Measurements from ENCODE around the gene VSTM1. TPM values are rescaled to one million over a fixed set of nuclear protein-coding genes. Genes with fewer than 3 reads are reported as not detected.
"Not testable (repeated sequence)": the region's sequence is repeated elsewhere in the genome, so short reads cannot be mapped to it uniquely, and the experiment has no call there.

VSTM1 gene
- total RNA-seq, 1 donor from 2014 or later, result not detected

DNA sequence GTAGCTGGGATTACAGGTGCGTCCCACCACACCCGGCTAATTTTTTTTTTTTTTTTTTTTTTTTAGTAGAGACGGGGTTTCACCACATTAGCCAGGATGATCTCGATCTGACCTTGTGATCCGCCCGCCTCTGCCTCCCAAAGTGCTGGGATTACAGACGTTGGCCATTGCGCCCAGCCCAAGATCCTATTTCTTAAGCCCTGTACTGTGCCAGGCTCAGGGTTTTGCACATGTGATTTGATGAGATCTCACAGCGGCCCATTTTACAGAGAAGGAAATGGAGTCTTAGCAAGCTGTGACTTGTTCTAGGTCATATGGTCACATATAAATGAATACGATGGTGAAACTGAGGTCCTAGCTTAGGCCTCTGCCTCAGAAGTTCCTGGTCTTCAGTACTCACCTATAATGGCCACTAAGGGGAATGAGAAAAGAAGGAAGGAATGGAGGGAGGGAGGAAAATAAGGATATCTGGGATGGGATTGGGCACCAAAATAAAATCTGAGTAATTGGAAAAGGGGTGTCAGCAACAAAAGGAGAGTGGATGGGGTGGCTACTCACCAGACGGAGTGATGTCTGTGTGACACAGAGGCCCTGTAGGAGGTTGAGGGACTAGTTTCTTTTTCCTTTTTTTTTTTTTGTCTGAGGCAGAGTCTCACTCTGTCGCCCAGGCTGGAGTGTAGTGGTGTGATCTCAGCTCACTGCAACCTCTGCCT, 35.6 kb upstream of the VSTM1 start:
- Mint-ChIP-seq H3K4me1 (ENCODE audit: low read depth) (peaks cover 3% of the 10 kb centered on the region), H3K4me3 (ENCODE audit: low read depth) (no peak overlapping the region), H3K36me3 (ENCODE audit: insufficient read depth) (no peaks in the 10 kb centered on the region), H3K27me3 (peaks cover 30% of the 10 kb centered on the region), H3K27ac (no peak overlapping the region), H3K9me3 (ENCODE audit: low read depth) (no peaks in the 10 kb centered on the region)
- no peak for DNase-seq (ENCODE audit: low spot score, unreplicated experiment)
- TF ChIP-seq, protein P1, sequence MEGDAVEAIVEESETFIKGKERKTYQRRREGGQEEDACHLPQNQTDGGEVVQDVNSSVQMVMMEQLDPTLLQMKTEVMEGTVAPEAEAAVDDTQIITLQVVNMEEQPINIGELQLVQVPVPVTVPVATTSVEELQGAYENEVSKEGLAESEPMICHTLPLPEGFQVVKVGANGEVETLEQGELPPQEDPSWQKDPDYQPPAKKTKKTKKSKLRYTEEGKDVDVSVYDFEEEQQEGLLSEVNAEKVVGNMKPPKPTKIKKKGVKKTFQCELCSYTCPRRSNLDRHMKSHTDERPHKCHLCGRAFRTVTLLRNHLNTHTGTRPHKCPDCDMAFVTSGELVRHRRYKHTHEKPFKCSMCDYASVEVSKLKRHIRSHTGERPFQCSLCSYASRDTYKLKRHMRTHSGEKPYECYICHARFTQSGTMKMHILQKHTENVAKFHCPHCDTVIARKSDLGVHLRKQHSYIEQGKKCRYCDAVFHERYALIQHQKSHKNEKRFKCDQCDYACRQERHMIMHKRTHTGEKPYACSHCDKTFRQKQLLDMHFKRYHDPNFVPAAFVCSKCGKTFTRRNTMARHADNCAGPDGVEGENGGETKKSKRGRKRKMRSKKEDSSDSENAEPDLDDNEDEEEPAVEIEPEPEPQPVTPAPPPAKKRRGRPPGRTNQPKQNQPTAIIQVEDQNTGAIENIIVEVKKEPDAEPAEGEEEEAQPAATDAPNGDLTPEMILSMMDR (IDR thresholded peaks at IDR 0.05; ENCODE audit: unreplicated experiment), result no peak

DNA sequence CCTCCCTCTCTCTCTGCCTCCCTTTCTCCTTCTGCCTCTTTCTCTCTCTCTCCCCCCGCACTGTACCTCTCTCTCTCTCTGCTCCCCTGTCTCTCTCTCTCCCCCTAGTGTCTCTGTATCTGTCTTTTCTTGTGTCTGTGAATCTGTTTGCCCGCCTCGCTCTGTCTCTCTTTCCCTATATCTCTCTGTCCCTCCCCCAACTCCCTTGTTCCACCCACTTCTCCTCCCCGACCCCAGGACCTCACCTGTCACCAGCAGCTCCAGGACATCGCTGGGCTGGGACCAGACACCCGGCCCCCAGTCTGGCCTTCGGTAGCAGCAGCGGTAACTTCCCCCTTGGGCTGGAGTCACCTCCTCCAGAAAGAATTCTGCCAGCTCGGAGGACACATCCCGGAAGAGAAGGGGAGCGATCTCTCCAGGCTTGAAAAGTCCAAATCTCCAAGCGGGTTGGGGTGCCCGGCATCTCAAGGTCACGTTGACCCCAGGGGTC, 33.0 kb upstream of the VSTM1 start:
- DNase-seq (ENCODE audit: low spot score, unreplicated experiment), result no peak
- Mint-ChIP-seq H3K27me3 (peaks cover 43% of the 10 kb centered on the region), H3K4me1 (ENCODE audit: low read depth) (no peaks in the 10 kb centered on the region), H3K27ac (no peak overlapping the region), H3K4me3 (ENCODE audit: low read depth) (no peak overlapping the region), H3K36me3 (ENCODE audit: insufficient read depth) (no peaks in the 10 kb centered on the region), H3K9me3 (ENCODE audit: low read depth) (peaks cover 3% of the 10 kb centered on the region)
- TF ChIP-seq, protein P1 (IDR thresholded peaks at IDR 0.05; ENCODE audit: unreplicated experiment), result no peak

DNA sequence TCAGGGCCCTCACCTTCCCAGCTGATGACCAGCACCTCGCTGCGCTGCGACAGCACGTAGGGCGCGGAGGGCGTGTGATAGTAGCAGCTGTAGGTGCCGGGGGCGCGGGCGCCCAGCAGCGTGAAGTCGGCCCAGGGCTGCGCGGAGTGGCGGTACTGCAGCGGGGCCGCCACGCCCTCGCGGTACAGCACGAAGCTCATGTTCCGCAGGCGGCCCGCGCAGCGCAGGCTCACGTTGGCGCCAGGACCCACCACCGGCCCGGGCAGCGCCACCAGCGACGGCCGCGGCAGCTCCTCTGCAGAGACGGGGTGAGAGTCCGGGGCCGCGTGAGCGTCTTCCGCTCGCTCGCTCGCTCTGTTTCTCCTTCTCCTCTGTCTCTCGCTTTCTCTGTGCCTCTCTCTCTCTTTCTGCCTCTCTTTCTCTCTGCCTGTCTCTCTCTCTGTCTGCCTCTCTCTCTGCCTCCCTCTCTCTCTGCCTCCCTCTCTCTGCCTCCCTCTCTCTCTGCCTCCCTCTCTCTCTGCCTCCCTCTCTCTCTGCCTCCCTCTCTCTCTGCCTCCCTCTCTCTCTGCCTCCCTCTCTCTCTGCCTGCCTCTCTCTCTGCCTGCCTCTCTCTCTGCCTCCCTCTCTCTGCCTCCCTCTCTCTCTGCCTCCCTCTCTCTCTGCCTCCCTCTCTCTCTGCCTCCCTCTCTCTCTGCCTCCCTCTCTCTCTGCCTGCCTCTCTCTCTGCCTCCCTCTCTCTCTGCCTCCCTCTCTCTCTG, 32.3 kb upstream of the VSTM1 start:
- DNase-seq (ENCODE audit: low spot score, unreplicated experiment), result peak; percentile 38
- peaks cover 46% of the 10 kb centered on the region for H3K27me3 Mint-ChIP-seq
- not testable (repeated sequence) for H3K4me1 Mint-ChIP-seq (ENCODE audit: low read depth); H3K4me3 Mint-ChIP-seq (ENCODE audit: low read depth); H3K9me3 Mint-ChIP-seq (ENCODE audit: low read depth); H3K36me3 Mint-ChIP-seq (ENCODE audit: insufficient read depth)
- TF ChIP-seq, protein P1 (IDR thresholded peaks at IDR 0.05; ENCODE audit: unreplicated experiment), result peak; percentile 9
- peak overlapping the region; percentile 51 for H3K27ac Mint-ChIP-seq

DNA sequence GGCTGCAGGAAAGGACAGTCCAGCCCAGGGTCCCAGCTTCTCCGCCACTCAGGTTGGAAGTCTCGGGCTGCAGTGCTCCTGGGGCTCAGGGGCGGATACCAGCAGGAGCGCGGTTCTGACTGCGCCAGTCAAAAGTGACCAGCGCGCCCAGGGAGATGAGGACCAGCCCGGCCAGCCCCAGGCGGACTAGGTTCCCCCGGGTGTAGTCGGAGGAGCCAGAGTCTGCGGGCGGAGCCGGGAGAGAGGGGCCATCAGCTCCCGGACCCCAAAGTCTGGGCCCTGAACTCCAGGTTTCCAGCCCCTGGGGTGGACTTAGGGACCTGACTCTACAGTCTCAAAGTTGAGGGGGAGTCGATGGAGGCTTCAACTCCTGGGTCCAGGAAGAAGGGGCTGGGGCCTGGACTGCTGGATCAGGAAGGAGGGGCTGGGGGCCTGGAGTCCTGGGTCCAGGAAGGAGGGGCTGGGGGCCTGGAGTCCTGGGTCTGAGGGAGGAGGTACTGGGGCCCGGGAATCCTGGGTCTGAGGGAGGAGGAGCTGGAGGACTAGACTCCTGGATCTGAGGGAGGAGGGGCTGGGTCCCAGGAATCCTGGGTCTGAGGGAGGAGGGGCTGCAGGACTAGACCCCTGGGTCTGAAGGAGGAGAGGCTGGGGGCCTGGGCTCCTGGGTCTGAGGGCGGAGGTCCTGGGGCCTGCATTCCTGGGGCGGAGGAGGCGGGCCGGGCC, 31.6 kb upstream of the VSTM1 start:
- H3K27me3 Mint-ChIP-seq, result peaks cover 49% of the 10 kb centered on the region

More for the DNA sequence above, 31.6 kb upstream of the VSTM1 start:
- DNase-seq (ENCODE audit: low spot score, unreplicated experiment), result no peak
- no peak overlapping the region for H3K27ac Mint-ChIP-seq
- H3K4me1 Mint-ChIP-seq (ENCODE audit: low read depth), result no peaks in the 10 kb centered on the region
- H3K36me3 Mint-ChIP-seq (ENCODE audit: insufficient read depth), result no peaks in the 10 kb centered on the region
- no peak overlapping the region for H3K4me3 Mint-ChIP-seq (ENCODE audit: low read depth)
- peaks cover 3% of the 10 kb centered on the region for H3K9me3 Mint-ChIP-seq (ENCODE audit: low read depth)
- TF ChIP-seq, protein P1 (IDR thresholded peaks at IDR 0.05; ENCODE audit: unreplicated experiment), result no peak
